Natural killer cell (primary cell): ENCODE data around the gene XK. TPM values are rescaled to one million over a fixed set of nuclear protein-coding genes. Genes with fewer than 3 reads are reported as not detected.

ENCODE experiments used
- ATAC-seq, 3 donors: fragments of 150-1000 bp in 2 of 3; fragments of 200-7000 bp in 1 of 3; cut with Tn5 transposase; 1 replicate in 1 of 3; 2 replicates in 2 of 3; pipeline ENCODE4 v1.10.0; 2021; ENCODE audit warnings: mild to moderate bottlenecking in 2 of 3, moderate library complexity in 2 of 3
- DNase-seq, 2 donors: peaks; one replicate each; pipeline versions ENCODE4 v3.0.0 to v3.0.0-alpha.2; 2013 to 2021; ENCODE audit warnings: mixed read lengths in 1 of 2
- H3K27ac ChIP-seq: one replicate; pipeline ENCODE4 v1.5.1; 2013; ENCODE audit warnings: mild to moderate bottlenecking, low read length
- H3K27me3 ChIP-seq: one replicate; pipeline ENCODE4 v1.6.1; 2013; ENCODE audit warnings: low read length; ENCODE audit not compliant: control insufficient read depth, insufficient read depth
- H3K36me3 ChIP-seq: one replicate; pipeline ENCODE4 v1.6.1; 2013; ENCODE audit warnings: low read length; ENCODE audit not compliant: control insufficient read depth, insufficient read depth
- H3K4me1 ChIP-seq: one replicate; pipeline ENCODE4 v1.6.1; 2013; ENCODE audit warnings: low read length; ENCODE audit not compliant: control insufficient read depth, insufficient read depth
- H3K4me3 ChIP-seq: one replicate; pipeline ENCODE4 v1.5.1; 2013; ENCODE audit warnings: low read length
- H3K9me3 ChIP-seq: one replicate; pipeline ENCODE4 v1.6.1; 2013; ENCODE audit warnings: low read length; ENCODE audit not compliant: control insufficient read depth, insufficient read depth
- H3K27ac Mint-ChIP-seq, 2 donors: one replicate each; pipeline ENCODE4 v1.8.0; 2022; ENCODE audit warnings: mild to moderate bottlenecking in 2 of 2, mixed read lengths in 2 of 2, moderate library complexity in 1 of 2
- H3K27me3 Mint-ChIP-seq, 2 donors: one replicate each; pipeline ENCODE4 v1.8.0; 2022; ENCODE audit warnings: low read depth in 2 of 2, mixed read lengths in 2 of 2
- H3K36me3 Mint-ChIP-seq: one replicate; pipeline ENCODE4 v1.8.0; 2022; ENCODE audit warnings: mixed read lengths
- H3K4me1 Mint-ChIP-seq, 2 donors: one replicate each; pipeline ENCODE4 v1.8.0; 2022; ENCODE audit warnings: mixed read lengths in 2 of 2
- H3K4me3 Mint-ChIP-seq: one replicate; pipeline ENCODE4 v1.8.0; 2022; ENCODE audit warnings: mild to moderate bottlenecking, moderate library complexity, mixed read lengths
- H3K9me3 Mint-ChIP-seq, 2 donors: one replicate each; pipeline ENCODE4 v1.8.0; 2022; ENCODE audit warnings: mixed read lengths in 2 of 2
- CTCF ChIP-seq: fragments of 200-600 bp; IDR thresholded peaks from one replicate; pipeline ENCODE4 v1.8.0; 2022; ENCODE audit warnings: antibody characterized with exemption
- WGBS: methylation state at CpG from one replicate; pipeline ENCODE4 v1.1.7; 2013; ENCODE audit warnings: missing lambda C conversion rate; ENCODE audit not compliant: insufficient coverage; 5-methylcytosine and 5-hydroxymethylcytosine counted together
- intact Hi-C: fragments of 100-400 bp; cut with micrococcal nuclease; formaldehyde crosslinking; loops from one replicate; pipeline ENCODE4 v1.14.2; 2022
- total RNA-seq, 4 donors: library from RNA; stranded (reverse); fragments of 120-200 nt in 1 of 4; gene quantifications; one replicate each; pipeline versions ENCODE4 v1.2.3 to v1.2.4, GENCODE V29; 2013 to 2022

Gene XK
- total RNA-seq, 3 donors from 2014 or later (not counting 1 experiment from before 2014, with no cell fraction given) = 0.29 to 1.3 (median 0.56) TPM

GRCh38 chrX:37753384-37753783 is 67.8 kb downstream of the XK start:
- no peaks in the 10 kb centered on the region for H3K36me3 ChIP-seq
- H3K4me3 ChIP-seq = no peak overlapping the region
- no peaks in the 10 kb centered on the region for H3K9me3 ChIP-seq
- Mint-ChIP-seq H3K36me3 (no peaks in the 10 kb centered on the region), H3K4me1 (peaks cover 6 to 16% of the 10 kb centered on the region in 2 donors), H3K27me3 (no peaks in the 10 kb centered on the region), H3K27ac (no peak overlapping the region), H3K4me3 (peak overlapping the region; percentile 49), H3K9me3 (peaks cover 0 to 2% of the 10 kb centered on the region in 2 donors)
- no peak for TF ChIP-seq CTCF
- H3K27me3 ChIP-seq = no peaks in the 10 kb centered on the region
- H3K27ac ChIP-seq = peak overlapping the region; percentile 32
- ATAC-seq = peak; percentile 63 to 83 (median 83)
- DNase-seq = peak in 1 of 2 donors; percentile 10
- peaks cover 32% of the 10 kb centered on the region for H3K4me1 ChIP-seq
- intact Hi-C loops = no loop called here
- 0% methylated on average over 1 of the region's 2 CpGs for WGBS

GRCh38 chrX:37754516-37754915 is 68.9 kb downstream of the XK start:
- no peak for TF ChIP-seq CTCF
- H3K4me1 ChIP-seq = peaks cover 32% of the 10 kb centered on the region
- Mint-ChIP-seq H3K36me3 (no peaks in the 10 kb centered on the region), H3K9me3 (peaks cover 0 to 2% of the 10 kb centered on the region in 2 donors), H3K27ac (no peak overlapping the region), H3K4me3 (no peak overlapping the region), H3K27me3 (no peaks in the 10 kb centered on the region), H3K4me1 (peaks cover 6 to 16% of the 10 kb centered on the region in 2 donors)
- ATAC-seq = no peak
- 90% methylated on average over 2 of the region's 2 CpGs for WGBS
- no peaks in the 10 kb centered on the region for H3K27me3 ChIP-seq
- no peak for DNase-seq
- H3K9me3 ChIP-seq = no peaks in the 10 kb centered on the region
- intact Hi-C loops = no loop called here
- peak overlapping the region; percentile 32 for H3K27ac ChIP-seq
- no peak overlapping the region for H3K4me3 ChIP-seq
- H3K36me3 ChIP-seq = no peaks in the 10 kb centered on the region

- Histone ChIP-seq H3K36me3 (no peaks in the 10 kb centered on the region), H3K4me1 (peaks cover 32% of the 10 kb centered on the region), H3K4me3 (no peak overlapping the region), H3K27me3 (no peaks in the 10 kb centered on the region), H3K27ac (peak overlapping the region; percentile 32), H3K9me3 (no peaks in the 10 kb centered on the region)
- intact Hi-C loops = no loop called here
- Mint-ChIP-seq H3K27ac (no peak overlapping the region), H3K4me1 (peaks cover 6 to 16% of the 10 kb centered on the region in 2 donors), H3K36me3 (no peaks in the 10 kb centered on the region), H3K4me3 (no peak overlapping the region), H3K9me3 (peaks cover 0 to 2% of the 10 kb centered on the region in 2 donors), H3K27me3 (no peaks in the 10 kb centered on the region)
- peak; percentile 64 to 85 (median 69) for ATAC-seq
- DNase-seq = peak in 1 of 2 donors; percentile 54
- TF ChIP-seq CTCF = no peak
Measured at GRCh38 chrX:37755025-37755424, 69.4 kb downstream of the XK start.

- ATAC-seq = no peak
Measured at GRCh38 chrX:37757082-37757481, 71.5 kb downstream of the XK start.

More at GRCh38 chrX:37757082-37757481, 71.5 kb downstream of the XK start:
- Histone ChIP-seq H3K9me3 (no peaks in the 10 kb centered on the region), H3K4me3 (no peak overlapping the region), H3K36me3 (no peaks in the 10 kb centered on the region), H3K27me3 (no peaks in the 10 kb centered on the region), H3K4me1 (peaks cover 30% of the 10 kb centered on the region), H3K27ac (no peak overlapping the region)
- H3K27me3 Mint-ChIP-seq = no peaks in the 10 kb centered on the region
- TF ChIP-seq CTCF = no peak
- peak overlapping the region in 1 of 2 donors; percentile 45 for H3K27ac Mint-ChIP-seq
- H3K4me1 Mint-ChIP-seq = peaks cover 0 to 9% of the 10 kb centered on the region in 2 donors
- no peak for DNase-seq
- peaks cover 0 to 2% of the 10 kb centered on the region in 2 donors for H3K9me3 Mint-ChIP-seq
- H3K4me3 Mint-ChIP-seq = no peak overlapping the region
- intact Hi-C loops = no loop called here
- no peaks in the 10 kb centered on the region for H3K36me3 Mint-ChIP-seq
